Measurements from ENCODE around the gene C2.

Gene C2

DNA sequence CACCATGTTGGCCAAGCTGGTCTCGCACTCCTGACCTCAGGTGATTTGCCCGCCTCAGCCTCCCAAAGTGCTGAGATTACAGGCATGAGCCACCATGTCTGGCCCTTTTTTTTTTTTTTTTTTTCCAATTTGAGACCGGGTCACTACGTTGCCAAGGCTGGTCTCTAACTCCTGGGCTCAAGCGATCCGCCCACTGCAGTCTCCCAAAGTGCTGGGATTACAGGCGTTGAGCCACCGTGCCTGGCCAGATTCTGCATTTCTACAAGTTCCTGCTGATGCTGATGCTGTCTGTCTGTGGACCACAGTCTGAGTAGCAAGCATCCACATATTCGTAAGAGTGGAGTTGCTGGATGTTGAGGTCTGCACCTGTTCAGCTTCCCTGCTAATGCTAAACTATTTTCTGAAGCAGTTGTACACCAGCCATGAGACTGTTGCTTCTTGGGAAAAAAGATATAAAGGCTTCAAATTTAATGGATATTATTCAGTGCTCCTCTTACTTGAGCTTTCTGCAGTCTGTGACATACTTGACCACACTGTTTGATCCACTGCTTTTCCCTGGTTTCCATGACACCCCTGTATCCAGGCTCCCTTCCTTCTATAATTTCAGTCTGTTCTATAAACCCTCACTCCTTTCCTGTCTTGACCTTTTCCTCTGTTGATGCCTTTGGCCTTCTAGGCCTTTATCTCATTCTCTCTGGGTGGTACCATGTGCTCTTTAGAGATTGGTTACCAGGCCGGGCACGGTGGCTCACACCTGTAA, 15.5 kb upstream of the C2 start:
- no peak overlapping the region for H3K27ac ChIP-seq (replicated peaks)
- no peaks in the 10 kb centered on the region for H3K27me3 ChIP-seq (ENCODE audit: insufficient read depth, poor library complexity, severe bottlenecking)
- no peak for TF ChIP-seq POLR2AphosphoS5 (IDR thresholded peaks at IDR 0.05; ENCODE audit: low read depth)
- no peak for TF ChIP-seq GABPA (IDR thresholded peaks at IDR 0.05; ENCODE audit: low read depth)
- no peak for TF ChIP-seq SPI1 (IDR thresholded peaks at IDR 0.05; ENCODE audit: borderline replicate concordance, low read depth)
- TF ChIP-seq, protein P1, sequence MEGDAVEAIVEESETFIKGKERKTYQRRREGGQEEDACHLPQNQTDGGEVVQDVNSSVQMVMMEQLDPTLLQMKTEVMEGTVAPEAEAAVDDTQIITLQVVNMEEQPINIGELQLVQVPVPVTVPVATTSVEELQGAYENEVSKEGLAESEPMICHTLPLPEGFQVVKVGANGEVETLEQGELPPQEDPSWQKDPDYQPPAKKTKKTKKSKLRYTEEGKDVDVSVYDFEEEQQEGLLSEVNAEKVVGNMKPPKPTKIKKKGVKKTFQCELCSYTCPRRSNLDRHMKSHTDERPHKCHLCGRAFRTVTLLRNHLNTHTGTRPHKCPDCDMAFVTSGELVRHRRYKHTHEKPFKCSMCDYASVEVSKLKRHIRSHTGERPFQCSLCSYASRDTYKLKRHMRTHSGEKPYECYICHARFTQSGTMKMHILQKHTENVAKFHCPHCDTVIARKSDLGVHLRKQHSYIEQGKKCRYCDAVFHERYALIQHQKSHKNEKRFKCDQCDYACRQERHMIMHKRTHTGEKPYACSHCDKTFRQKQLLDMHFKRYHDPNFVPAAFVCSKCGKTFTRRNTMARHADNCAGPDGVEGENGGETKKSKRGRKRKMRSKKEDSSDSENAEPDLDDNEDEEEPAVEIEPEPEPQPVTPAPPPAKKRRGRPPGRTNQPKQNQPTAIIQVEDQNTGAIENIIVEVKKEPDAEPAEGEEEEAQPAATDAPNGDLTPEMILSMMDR (IDR thresholded peaks at IDR 0.05; ENCODE audit: insufficient read depth, low read length), result no peak
- TF ChIP-seq, protein P2, sequence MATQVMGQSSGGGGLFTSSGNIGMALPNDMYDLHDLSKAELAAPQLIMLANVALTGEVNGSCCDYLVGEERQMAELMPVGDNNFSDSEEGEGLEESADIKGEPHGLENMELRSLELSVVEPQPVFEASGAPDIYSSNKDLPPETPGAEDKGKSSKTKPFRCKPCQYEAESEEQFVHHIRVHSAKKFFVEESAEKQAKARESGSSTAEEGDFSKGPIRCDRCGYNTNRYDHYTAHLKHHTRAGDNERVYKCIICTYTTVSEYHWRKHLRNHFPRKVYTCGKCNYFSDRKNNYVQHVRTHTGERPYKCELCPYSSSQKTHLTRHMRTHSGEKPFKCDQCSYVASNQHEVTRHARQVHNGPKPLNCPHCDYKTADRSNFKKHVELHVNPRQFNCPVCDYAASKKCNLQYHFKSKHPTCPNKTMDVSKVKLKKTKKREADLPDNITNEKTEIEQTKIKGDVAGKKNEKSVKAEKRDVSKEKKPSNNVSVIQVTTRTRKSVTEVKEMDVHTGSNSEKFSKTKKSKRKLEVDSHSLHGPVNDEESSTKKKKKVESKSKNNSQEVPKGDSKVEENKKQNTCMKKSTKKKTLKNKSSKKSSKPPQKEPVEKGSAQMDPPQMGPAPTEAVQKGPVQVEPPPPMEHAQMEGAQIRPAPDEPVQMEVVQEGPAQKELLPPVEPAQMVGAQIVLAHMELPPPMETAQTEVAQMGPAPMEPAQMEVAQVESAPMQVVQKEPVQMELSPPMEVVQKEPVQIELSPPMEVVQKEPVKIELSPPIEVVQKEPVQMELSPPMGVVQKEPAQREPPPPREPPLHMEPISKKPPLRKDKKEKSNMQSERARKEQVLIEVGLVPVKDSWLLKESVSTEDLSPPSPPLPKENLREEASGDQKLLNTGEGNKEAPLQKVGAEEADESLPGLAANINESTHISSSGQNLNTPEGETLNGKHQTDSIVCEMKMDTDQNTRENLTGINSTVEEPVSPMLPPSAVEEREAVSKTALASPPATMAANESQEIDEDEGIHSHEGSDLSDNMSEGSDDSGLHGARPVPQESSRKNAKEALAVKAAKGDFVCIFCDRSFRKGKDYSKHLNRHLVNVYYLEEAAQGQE (IDR thresholded peaks at IDR 0.05; ENCODE audit: insufficient replicate concordance, low read depth), result no peak
- DNase-seq (ENCODE audit: low read depth in 1 of 2, low spot score in 1 of 2), result no peak
- no peak overlapping the region for H3K4me3 ChIP-seq (replicated peaks; ENCODE audit: insufficient read depth, low read length)

DNA sequence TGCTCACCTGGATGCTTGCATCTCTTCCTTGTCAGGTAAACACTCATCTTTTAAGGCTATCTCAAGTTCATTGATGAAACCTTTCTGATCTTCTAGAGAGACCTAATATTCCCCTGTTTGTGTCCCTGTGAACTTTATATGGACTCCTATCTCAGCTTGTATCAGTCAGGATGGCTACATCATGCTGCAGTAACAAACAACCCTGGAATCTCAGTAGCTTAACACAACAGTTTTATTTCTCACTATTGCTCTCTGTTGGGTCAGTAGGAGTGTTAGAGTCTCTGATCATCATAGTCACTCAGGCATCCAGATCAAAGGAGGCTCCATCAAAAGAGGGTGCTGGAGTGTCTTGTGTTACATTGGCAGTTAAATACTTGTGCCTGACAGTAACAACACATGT, 12.2 kb upstream of the C2 start:
- TF ChIP-seq, protein P1 (IDR thresholded peaks at IDR 0.05; ENCODE audit: insufficient read depth, low read length), result no peak
- TF ChIP-seq, protein P2 (IDR thresholded peaks at IDR 0.05; ENCODE audit: insufficient replicate concordance, low read depth), result no peak
- no peak for TF ChIP-seq GABPA (IDR thresholded peaks at IDR 0.05; ENCODE audit: low read depth)
- no peak for TF ChIP-seq POLR2AphosphoS5 (IDR thresholded peaks at IDR 0.05; ENCODE audit: low read depth)
- no peak for TF ChIP-seq SPI1 (IDR thresholded peaks at IDR 0.05; ENCODE audit: borderline replicate concordance, low read depth)
- Histone ChIP-seq H3K27ac (replicated peaks) (no peak overlapping the region), H3K4me3 (replicated peaks; ENCODE audit: insufficient read depth, low read length) (no peak overlapping the region), H3K27me3 (ENCODE audit: insufficient read depth, poor library complexity, severe bottlenecking) (no peaks in the 10 kb centered on the region)
- no peak for DNase-seq (ENCODE audit: low read depth in 1 of 2, low spot score in 1 of 2)

DNA sequence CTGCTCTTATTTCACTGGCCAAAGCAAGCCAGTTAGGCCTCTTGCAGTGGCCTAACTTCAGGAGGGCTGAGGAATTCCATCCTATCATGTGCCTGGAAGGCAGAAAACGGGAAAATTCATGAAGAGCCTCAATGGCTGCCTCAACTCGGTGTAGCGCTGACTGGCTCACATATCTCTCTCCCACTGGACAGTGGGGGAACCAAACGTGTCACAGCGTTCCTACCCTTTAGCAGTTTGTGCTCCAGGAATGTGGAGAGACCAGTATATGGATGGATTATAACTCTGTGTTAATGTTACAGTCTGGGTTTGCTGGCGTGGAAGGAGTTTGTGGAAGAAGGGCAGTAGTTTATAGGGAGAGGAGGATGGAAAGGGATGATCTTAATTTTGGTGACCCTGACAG, 11.8 kb upstream of the C2 start:
- no peak for DNase-seq (ENCODE audit: low read depth in 1 of 2, low spot score in 1 of 2)
- Histone ChIP-seq H3K27ac (replicated peaks) (no peak overlapping the region), H3K27me3 (ENCODE audit: insufficient read depth, poor library complexity, severe bottlenecking) (no peaks in the 10 kb centered on the region), H3K4me3 (replicated peaks; ENCODE audit: insufficient read depth, low read length) (no peak overlapping the region)
- no peak for TF ChIP-seq GABPA (IDR thresholded peaks at IDR 0.05; ENCODE audit: low read depth)
- TF ChIP-seq POLR2AphosphoS5 (IDR thresholded peaks at IDR 0.05; ENCODE audit: low read depth), result no peak
- no peak for TF ChIP-seq SPI1 (IDR thresholded peaks at IDR 0.05; ENCODE audit: borderline replicate concordance, low read depth)
- TF ChIP-seq, protein P1 (IDR thresholded peaks at IDR 0.05; ENCODE audit: insufficient read depth, low read length), result no peak
- TF ChIP-seq, protein P2 (IDR thresholded peaks at IDR 0.05; ENCODE audit: insufficient replicate concordance, low read depth), result no peak
